HG03342 (cell line): ENCODE data around the gene HCST.

ENCODE experiments used
- ATAC-seq: cut with Tn5 transposase; IDR thresholded peaks from one replicate; pipeline ENCODE4 v1.9.1; 2021; ENCODE audit warnings: mild to moderate bottlenecking, moderate library complexity; ENCODE audit not compliant: unreplicated experiment

Gene HCST

DNA sequence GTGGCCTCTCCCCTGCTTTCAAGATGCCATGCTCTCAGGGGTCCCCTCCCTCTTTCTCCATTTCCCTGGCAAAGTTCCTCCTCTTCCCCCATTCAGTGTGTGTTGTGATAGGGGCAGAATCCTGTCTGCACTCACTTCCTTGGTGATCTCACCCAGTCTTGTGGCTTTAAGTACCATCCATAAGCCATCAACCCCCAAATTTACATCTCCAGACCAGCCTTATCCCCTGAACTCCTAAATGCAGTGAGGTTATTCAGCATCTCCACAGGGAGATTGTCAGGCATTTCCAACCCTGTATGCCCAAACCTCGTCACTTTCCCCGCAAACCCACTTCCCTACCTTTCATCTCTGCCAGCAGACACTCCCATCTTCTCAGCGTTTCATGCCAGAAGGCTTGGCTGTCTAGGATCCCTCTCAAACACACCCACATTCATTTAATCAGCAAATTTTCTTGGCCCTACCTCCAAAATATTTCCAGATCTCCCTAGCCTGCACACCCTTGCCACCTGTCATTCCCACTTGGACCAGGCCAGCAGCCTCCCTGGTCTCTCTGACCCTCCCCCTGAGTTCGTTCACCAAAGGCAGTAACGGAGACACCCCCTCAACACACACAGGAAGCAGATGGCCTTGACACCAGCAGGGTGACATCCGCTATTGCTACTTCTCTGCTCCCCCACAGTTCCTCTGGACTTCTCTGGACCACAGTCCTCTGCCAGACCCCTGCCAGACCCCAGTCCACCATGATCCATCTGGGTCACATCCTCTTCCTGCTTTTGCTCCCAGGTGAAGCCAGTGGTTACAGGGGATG, at the start of gene HCST:
TSS of gene HCST (plus strand) at position 676 of the 808 bp plus-strand sequence. CDS start at position 741, 65 bp downstream.
- no peak for ATAC-seq

GRCh38 chr19:35853038-35853756, 49.1 kb upstream of the HCST start:
- no peak for ATAC-seq

- ATAC-seq = no peak
Observed at GRCh38 chr19:35856546-35857149, 45.7 kb upstream of the HCST start, which contains the start of gene KIRREL2. Gene KIRREL2 (plus strand): TSS chr19:35856911. CDS start chr19:35857120, 209 bp downstream.

GRCh38 chr19:35858311-35858710, 44.0 kb upstream of the HCST start:
- ATAC-seq = no peak

DNA sequence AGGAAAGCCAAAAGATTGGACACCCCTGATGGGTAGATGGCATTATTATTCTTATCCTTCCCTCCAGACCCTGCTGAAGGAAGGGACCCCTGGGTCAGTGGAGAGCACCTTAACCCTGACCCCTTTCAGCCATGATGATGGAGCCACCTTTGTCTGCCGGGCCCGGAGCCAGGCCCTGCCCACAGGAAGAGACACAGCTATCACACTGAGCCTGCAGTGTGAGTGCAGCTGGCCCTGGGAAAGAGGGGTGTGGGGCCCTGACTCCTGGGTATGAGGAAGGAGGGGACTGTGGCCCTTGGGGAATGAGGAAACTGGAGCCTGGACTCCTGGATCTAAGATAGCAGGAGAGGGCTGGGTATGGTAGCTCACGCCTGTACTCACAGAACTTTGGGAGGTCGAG, 42.9 kb upstream of the HCST start:
- no peak for ATAC-seq

DNA sequence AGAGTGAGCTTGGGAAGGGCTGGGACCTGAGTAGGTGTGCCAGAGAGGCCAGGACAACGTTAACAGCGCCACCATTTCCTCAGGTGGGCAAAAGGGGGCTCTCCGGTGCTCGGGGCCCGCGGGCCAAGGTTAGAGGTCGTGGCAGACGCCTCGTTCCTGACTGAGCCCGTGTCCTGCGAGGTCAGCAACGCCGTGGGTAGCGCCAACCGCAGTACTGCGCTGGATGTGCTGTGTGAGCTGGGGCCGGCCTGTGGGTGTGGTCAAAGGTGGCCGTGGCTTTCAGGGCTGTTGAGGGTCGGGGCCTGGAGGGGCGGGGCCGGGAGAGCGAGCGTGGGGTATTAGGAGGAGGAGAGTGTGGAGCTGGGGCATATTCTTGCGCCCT, 41.9 kb upstream of the HCST start:
- ATAC-seq = no peak

- no peak for ATAC-seq
Observed at GRCh38 chr19:35860818-35861639, 41.3 kb upstream of the HCST start.

DNA sequence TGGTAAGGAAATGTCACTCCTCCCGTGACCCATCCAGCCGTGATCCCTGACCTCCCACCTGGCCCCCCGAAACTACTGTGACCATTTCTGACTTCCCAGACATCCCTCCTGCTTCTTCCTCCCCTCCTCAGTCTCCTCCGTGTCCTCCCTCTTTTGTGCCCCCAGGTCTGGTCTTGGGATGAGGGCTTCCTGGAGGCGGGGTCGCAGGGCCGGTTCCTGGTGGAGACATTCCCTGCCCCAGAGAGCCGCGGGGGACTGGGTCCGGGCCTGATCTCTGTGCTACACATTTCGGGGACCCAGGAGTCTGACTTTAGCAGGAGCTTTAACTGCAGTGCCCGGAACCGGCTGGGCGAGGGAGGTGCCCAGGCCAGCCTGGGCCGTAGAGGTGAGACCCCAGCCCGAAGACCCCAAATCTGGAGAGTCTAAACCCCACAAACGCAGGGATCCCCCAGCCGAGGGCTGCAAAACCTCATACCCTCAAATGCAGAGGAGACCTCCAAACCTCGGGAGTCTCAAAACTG, 40.6 kb upstream of the HCST start:
- no peak for ATAC-seq

GRCh38 chr19:35862528-35862927, 39.8 kb upstream of the HCST start:
- ATAC-seq = no peak

- ATAC-seq = no peak
Observed at GRCh38 chr19:35863018-35863417, 39.3 kb upstream of the HCST start.

DNA sequence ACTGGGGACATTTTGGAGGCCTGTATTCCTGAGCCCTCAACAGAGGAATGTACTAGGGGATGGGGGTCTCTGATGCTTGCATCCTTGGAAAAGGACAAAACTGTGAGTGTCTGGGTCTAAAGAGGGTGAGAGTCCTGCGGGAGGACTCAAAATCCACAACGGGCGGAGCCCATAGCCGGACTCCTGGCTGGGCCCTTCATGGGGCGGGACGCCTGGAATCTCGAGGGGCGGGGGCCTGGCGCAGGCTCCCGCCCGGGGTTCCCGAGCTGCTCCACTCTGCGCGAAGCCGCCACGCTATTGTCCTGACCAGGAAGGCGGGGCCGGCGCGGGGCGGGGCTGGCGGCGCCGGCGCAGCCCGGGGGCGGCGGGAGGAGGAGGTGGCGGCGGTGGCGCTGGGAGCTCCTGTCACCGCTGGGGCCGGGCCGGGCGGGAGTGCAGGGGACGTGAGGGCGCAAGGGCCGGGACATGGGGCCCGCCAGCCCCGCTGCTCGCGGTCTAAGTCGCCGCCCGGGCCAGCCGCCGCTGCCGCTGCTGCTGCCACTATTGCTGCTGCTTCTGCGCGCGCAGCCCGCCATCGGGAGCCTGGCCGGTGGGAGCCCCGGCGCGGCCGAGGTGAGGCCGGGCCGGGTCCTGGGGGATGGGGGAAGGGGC, 34.0 kb upstream of the HCST start, which contains the start of gene APLP1:
TSS of gene APLP1 (plus strand) at position 403 of the 651 bp plus-strand sequence. CDS start at position 466, 63 bp downstream.
- ATAC-seq = no peak

GRCh38 chr19:35868823-35869326, 33.5 kb upstream of the HCST start:
- ATAC-seq = no peak

DNA sequence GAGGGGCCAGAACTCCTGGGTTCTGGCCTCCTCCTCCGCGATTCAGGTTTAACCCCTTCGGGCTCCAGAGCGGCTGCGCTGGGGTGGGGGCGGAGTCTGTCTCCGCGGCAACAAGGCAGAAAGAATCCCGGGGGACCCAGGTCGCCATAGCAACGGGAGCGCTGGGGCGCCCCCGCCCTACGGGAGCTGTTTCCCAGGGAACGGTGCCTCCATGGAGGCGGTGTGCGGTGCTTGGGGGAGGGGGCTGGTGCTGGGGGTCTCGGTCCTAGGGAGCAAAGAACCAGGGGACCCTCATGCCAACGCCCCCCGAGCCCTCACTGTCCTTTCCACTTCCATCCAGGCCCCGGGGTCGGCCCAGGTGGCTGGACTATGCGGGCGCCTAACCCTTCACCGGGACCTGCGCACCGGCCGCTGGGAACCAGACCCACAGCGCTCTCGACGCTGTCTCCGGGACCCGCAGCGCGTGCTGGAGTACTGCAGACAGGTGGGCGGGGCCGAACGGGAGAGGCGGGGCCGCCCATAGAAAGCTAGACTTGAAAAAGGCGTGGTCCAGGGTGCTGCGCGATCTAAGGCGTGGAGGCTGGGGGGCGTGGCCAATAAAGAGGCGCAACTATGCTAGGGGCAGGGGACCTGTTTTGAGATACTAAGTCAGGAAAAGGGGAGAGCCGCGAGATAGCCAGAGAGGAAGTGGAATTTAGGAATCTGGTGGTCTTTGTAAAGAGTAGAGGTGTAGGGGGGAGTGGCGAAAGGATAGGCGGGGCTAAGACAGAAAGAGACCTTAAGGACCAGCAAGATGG, 32.8 kb upstream of the HCST start:
- peak; percentile 58 for ATAC-seq

DNA sequence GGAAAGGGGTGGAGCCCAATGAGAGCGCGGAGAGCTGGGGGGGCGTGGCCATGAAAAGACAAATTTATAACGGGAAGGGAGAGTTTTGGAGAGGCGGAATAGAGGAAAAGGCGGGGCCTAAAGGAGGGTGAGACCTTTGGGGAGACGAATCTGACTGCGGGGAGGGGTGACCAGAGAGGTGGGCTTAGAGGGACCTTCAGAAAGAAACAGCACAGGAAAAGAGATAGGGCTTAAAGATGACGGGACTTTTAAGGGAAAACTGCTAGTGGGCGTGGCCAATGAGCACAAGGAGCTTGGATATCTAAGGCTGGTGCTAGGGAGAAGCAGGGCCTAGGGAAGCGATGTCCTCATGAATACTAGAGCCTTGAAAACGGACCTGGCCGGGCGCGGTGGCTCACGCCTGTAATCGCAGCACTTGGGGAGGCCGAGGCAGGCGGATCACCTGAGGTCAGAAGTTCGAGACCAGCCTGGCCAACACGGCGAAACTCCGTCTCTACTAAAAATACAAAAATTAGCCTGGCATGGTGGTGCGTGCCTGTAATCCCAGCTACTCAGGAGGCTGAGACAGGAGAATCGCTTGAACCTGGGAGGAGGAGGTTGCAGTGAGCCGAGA, 32.1 kb upstream of the HCST start:
- peak; percentile 6 for ATAC-seq

DNA sequence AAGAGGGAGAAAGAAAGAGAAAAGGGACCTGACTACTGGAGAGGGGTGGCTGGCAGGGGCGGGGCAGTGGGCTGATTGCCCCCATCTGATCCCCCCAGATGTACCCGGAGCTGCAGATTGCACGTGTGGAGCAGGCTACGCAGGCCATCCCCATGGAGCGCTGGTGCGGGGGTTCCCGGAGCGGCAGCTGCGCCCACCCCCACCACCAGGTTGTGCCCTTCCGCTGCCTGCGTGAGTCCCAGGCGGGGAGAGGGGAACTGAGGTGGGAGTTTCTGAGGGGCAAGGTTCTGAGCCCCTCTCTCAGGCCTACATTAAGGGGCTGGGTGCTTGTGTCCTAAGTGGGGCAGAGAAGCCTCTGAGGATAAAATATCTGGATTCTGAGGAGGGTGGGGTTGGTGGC, 31.5 kb upstream of the HCST start:
- no peak for ATAC-seq

- no peak for ATAC-seq
Observed at GRCh38 chr19:35871611-35872010, 30.7 kb upstream of the HCST start.

GRCh38 chr19:35872180-35872579, 30.1 kb upstream of the HCST start:
- no peak for ATAC-seq

GRCh38 chr19:35874392-35874930, 27.9 kb upstream of the HCST start:
- no peak for ATAC-seq
